ENCODE data around the gene DIO3.

DIO3 gene

GRCh38 chr14:101594511-101595148, 33.3 kb downstream of the DIO3 start:
- Histone ChIP-seq H3K9me3 (ENCODE audit: insufficient read depth, low read length, severe bottlenecking) (peaks cover 16% of the 10 kb centered on the region), H3K36me3 (ENCODE audit: insufficient read depth, low read length) (no peaks in the 10 kb centered on the region), H3K9ac (ENCODE audit: low read depth, low read length) (no peak overlapping the region), H3K4me3 (ENCODE audit: low read depth in 1 of 2, low read length in 2 of 2) (no peak overlapping the region), H2AFZ (ENCODE audit: low read depth, low read length) (no peak overlapping the region), H3K4me2 (ENCODE audit: insufficient read depth, low read length) (no peak overlapping the region), H3K4me1 (ENCODE audit: insufficient read depth, low read length) (peaks cover 36% of the 10 kb centered on the region), H4K20me1 (ENCODE audit: insufficient read depth, low read length) (no peaks in the 10 kb centered on the region), H3K27ac (ENCODE audit: low read length) (no peak overlapping the region), H3K79me2 (ENCODE audit: insufficient read depth, low read length) (no peaks in the 10 kb centered on the region), H3K27me3 (ENCODE audit: insufficient read depth, low read length, poor library complexity) (no peaks in the 10 kb centered on the region)
- DNase-seq: no peak
- TF ChIP-seq CTCF (IDR thresholded peaks at IDR 0.05; ENCODE audit: borderline replicate concordance, extremely low read depth, low read length, poor library complexity, severe bottlenecking): no peak
- TF ChIP-seq EZH2 (IDR thresholded peaks at IDR 0.05; ENCODE audit: borderline replicate concordance, low read depth, low read length, severe bottlenecking): no peak
- no peak for ATAC-seq (ENCODE audit: insufficient read depth, low read depth)

- H3K27ac ChIP-seq (ENCODE audit: low read length): peak overlapping the region; percentile 97
- TF ChIP-seq EZH2 (IDR thresholded peaks at IDR 0.05; ENCODE audit: borderline replicate concordance, low read depth, low read length, severe bottlenecking): no peak
- TF ChIP-seq CTCF (IDR thresholded peaks at IDR 0.05; ENCODE audit: borderline replicate concordance, extremely low read depth, low read length, poor library complexity, severe bottlenecking): no peak
- H3K36me3 ChIP-seq (ENCODE audit: insufficient read depth, low read length): no peaks in the 10 kb centered on the region
- no peaks in the 10 kb centered on the region for H3K27me3 ChIP-seq (ENCODE audit: insufficient read depth, low read length, poor library complexity)
- no peak overlapping the region for H3K4me3 ChIP-seq (ENCODE audit: low read depth in 1 of 2, low read length in 2 of 2)
- peaks cover 16% of the 10 kb centered on the region for H3K9me3 ChIP-seq (ENCODE audit: insufficient read depth, low read length, severe bottlenecking)
- DNase-seq: no peak
- H3K4me2 ChIP-seq (ENCODE audit: insufficient read depth, low read length): no peak overlapping the region
- no peak overlapping the region for H2AFZ ChIP-seq (ENCODE audit: low read depth, low read length)
- H3K9ac ChIP-seq (ENCODE audit: low read depth, low read length): no peak overlapping the region
- no peaks in the 10 kb centered on the region for H3K79me2 ChIP-seq (ENCODE audit: insufficient read depth, low read length)
- no peak for ATAC-seq (ENCODE audit: insufficient read depth, low read depth)
- peaks cover 36% of the 10 kb centered on the region for H3K4me1 ChIP-seq (ENCODE audit: insufficient read depth, low read length)
- H4K20me1 ChIP-seq (ENCODE audit: insufficient read depth, low read length): no peaks in the 10 kb centered on the region
Observed at GRCh38 chr14:101595349-101595748, 34.1 kb downstream of the DIO3 start.

- Histone ChIP-seq H3K36me3 (ENCODE audit: insufficient read depth, low read length) (no peaks in the 10 kb centered on the region), H4K20me1 (ENCODE audit: insufficient read depth, low read length) (no peaks in the 10 kb centered on the region), H3K79me2 (ENCODE audit: insufficient read depth, low read length) (no peaks in the 10 kb centered on the region), H3K4me3 (ENCODE audit: low read depth in 1 of 2, low read length in 2 of 2) (no peak overlapping the region), H3K9ac (ENCODE audit: low read depth, low read length) (peak overlapping the region; percentile 36), H3K27me3 (ENCODE audit: insufficient read depth, low read length, poor library complexity) (no peaks in the 10 kb centered on the region), H3K27ac (ENCODE audit: low read length) (peak overlapping the region; percentile 97), H2AFZ (ENCODE audit: low read depth, low read length) (peak overlapping the region; percentile 36; the same call in 1 of the 2 replicates), H3K9me3 (ENCODE audit: insufficient read depth, low read length, severe bottlenecking) (peaks cover 16% of the 10 kb centered on the region), H3K4me2 (ENCODE audit: insufficient read depth, low read length) (no peak overlapping the region), H3K4me1 (ENCODE audit: insufficient read depth, low read length) (peaks cover 36% of the 10 kb centered on the region)
- TF ChIP-seq CTCF (IDR thresholded peaks at IDR 0.05; ENCODE audit: borderline replicate concordance, extremely low read depth, low read length, poor library complexity, severe bottlenecking) (no peak), EZH2 (IDR thresholded peaks at IDR 0.05; ENCODE audit: borderline replicate concordance, low read depth, low read length, severe bottlenecking) (no peak)
- DNase-seq (peak; percentile 88), ATAC-seq (ENCODE audit: insufficient read depth, low read depth) (peak; percentile 78)
Observed at GRCh38 chr14:101595887-101596721, 34.8 kb downstream of the DIO3 start.

Measured in DND-41 (cell line).